BE2C (cell line): Measurements from ENCODE around the gene EPB41L3.

Source experiments
- DNase-seq: peaks from one replicate; pipeline ENCODE4 v3.0.0-alpha.2; 2020
- H3K27me3 ChIP-seq: fragments of 250-450 bp; sonication (Bioruptor Pico); 2 replicates; pipeline ENCODE4 v1.5.1; 2020; ENCODE audit warnings: mild to moderate bottlenecking
- H3K36me3 ChIP-seq: fragments of 250-450 bp; sonication (Bioruptor Pico); 2 replicates; pipeline ENCODE4 v1.5.1; 2020; ENCODE audit warnings: mild to moderate bottlenecking
- H3K4me1 ChIP-seq: fragments of 250-450 bp; sonication (Bioruptor Pico); 2 replicates; pipeline ENCODE4 v1.5.1; 2020
- H3K4me3 ChIP-seq: 2 replicates; pipeline ENCODE4 v1.5.1; 2011; ENCODE audit warnings: low read depth, low read length
- H3K9me3 ChIP-seq: fragments of 250-450 bp; sonication (Bioruptor Pico); 2 replicates; pipeline ENCODE4 v1.5.1; 2020
- TF ChIP-seq, protein P1 (sequence below): IDR thresholded peaks from 2 replicates; pipeline ENCODE4 v1.5.1; 2012; ENCODE audit warnings: mild to moderate bottlenecking, low read depth, low read length

Gene EPB41L3

GRCh38 chr18:5468394-5468793 is 75.4 kb downstream of the EPB41L3 start:
- no peaks in the 10 kb centered on the region for H3K4me1 ChIP-seq
- H3K9me3 ChIP-seq, result no peaks in the 10 kb centered on the region
- no peaks in the 10 kb centered on the region for H3K36me3 ChIP-seq
- TF ChIP-seq, protein P1, sequence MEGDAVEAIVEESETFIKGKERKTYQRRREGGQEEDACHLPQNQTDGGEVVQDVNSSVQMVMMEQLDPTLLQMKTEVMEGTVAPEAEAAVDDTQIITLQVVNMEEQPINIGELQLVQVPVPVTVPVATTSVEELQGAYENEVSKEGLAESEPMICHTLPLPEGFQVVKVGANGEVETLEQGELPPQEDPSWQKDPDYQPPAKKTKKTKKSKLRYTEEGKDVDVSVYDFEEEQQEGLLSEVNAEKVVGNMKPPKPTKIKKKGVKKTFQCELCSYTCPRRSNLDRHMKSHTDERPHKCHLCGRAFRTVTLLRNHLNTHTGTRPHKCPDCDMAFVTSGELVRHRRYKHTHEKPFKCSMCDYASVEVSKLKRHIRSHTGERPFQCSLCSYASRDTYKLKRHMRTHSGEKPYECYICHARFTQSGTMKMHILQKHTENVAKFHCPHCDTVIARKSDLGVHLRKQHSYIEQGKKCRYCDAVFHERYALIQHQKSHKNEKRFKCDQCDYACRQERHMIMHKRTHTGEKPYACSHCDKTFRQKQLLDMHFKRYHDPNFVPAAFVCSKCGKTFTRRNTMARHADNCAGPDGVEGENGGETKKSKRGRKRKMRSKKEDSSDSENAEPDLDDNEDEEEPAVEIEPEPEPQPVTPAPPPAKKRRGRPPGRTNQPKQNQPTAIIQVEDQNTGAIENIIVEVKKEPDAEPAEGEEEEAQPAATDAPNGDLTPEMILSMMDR, result no peak
- no peaks in the 10 kb centered on the region for H3K27me3 ChIP-seq
- DNase-seq, result no peak
- H3K4me3 ChIP-seq, result no peak overlapping the region

DNA sequence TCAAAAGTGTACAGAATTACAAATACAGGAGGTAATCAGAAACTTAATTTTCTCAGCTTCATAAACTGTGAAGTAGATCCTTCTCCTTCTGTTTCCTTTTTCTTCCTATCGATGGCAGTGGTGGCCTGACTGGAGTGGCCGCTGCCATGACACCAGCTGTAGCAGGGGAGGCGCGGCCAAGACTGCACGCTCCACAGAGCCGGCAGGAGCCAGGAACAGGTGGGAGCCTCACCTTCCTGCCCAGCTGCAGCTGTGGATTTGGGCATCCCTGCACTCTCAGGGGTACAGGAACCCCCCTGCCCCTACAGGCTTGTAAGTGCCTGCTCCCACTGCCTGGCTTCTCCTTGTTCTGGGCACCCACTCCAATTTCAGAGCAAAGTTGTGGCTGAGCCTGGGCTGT is 76.1 kb downstream of the EPB41L3 start:
- Histone ChIP-seq H3K4me3 (no peak overlapping the region), H3K4me1 (no peaks in the 10 kb centered on the region), H3K36me3 (no peaks in the 10 kb centered on the region), H3K27me3 (no peaks in the 10 kb centered on the region), H3K9me3 (no peaks in the 10 kb centered on the region)
- no peak for DNase-seq
- TF ChIP-seq, protein P1, result no peak

DNA sequence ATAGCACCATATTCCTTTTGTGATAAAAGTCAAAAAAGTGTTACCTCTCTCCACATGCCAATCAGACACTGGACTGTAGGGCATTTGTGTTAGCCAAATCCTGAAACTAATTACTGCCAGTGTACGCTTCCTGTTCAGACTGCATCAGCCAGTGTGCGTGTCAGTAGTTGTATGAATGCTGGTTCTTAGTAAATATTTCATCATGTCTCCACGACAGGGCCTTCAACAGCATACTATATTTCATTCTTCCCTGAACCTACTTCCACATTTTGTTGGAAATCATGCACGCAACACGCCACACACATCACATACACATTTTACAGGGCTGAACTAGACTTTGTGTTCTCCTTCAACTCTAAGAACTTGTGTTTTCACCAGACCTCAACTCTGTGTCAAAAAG is 77.5 kb downstream of the EPB41L3 start:
- no peaks in the 10 kb centered on the region for H3K9me3 ChIP-seq
- TF ChIP-seq, protein P1, result no peak
- no peaks in the 10 kb centered on the region for H3K36me3 ChIP-seq

GRCh38 chr18:5464251-5464650 is 79.5 kb downstream of the EPB41L3 start:
- no peaks in the 10 kb centered on the region for H3K4me1 ChIP-seq
- TF ChIP-seq, protein P1, result no peak

More for the DNA sequence above, 77.5 kb downstream of the EPB41L3 start:
- no peaks in the 10 kb centered on the region for H3K27me3 ChIP-seq
- H3K4me3 ChIP-seq, result no peak overlapping the region
- H3K4me1 ChIP-seq, result no peaks in the 10 kb centered on the region
- DNase-seq, result no peak

DNA sequence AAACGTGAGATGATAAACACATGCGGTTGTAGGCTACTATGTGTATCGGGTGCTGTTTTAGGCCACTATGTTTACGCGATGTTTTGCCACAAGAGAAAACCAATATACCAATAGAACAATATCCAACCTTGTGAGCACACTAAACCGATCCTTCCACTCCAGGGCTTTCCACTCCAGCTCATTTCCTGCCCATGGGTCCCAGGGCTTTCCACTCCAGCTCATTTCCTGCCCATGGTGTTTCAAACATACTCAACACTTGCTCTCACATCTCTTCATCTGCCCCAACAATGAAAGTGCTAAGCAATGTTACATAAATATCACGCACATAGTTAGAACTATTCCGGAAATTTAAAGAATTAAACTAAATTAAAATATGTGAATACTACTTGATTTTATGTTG is 80.0 kb downstream of the EPB41L3 start:
- Histone ChIP-seq H3K27me3 (no peaks in the 10 kb centered on the region), H3K9me3 (no peaks in the 10 kb centered on the region), H3K36me3 (no peaks in the 10 kb centered on the region), H3K4me3 (no peak overlapping the region), H3K4me1 (no peaks in the 10 kb centered on the region)
- TF ChIP-seq, protein P1, result no peak
- no peak for DNase-seq

More at GRCh38 chr18:5464251-5464650, 79.5 kb downstream of the EPB41L3 start:
- DNase-seq, result no peak
- H3K9me3 ChIP-seq, result no peaks in the 10 kb centered on the region
- H3K36me3 ChIP-seq, result no peaks in the 10 kb centered on the region
- no peak overlapping the region for H3K4me3 ChIP-seq
- no peaks in the 10 kb centered on the region for H3K27me3 ChIP-seq

GRCh38 chr18:5463390-5463789 is 80.4 kb downstream of the EPB41L3 start:
- Histone ChIP-seq H3K36me3 (no peaks in the 10 kb centered on the region), H3K27me3 (no peaks in the 10 kb centered on the region), H3K9me3 (no peaks in the 10 kb centered on the region), H3K4me3 (no peak overlapping the region), H3K4me1 (no peaks in the 10 kb centered on the region)
- DNase-seq, result no peak
- TF ChIP-seq, protein P1, result no peak
